NOMO-1 treated with DMSO at 0.1 percent for 48 hours (cell line): ENCODE results near the gene SIGLEC11.

Experiments
- DNase-seq: peaks from one replicate; lab custom pipeline; 2025; ENCODE audit not compliant: unreplicated experiment; lab: John Stamatoyannopoulos, UW

Gene SIGLEC11

DNA sequence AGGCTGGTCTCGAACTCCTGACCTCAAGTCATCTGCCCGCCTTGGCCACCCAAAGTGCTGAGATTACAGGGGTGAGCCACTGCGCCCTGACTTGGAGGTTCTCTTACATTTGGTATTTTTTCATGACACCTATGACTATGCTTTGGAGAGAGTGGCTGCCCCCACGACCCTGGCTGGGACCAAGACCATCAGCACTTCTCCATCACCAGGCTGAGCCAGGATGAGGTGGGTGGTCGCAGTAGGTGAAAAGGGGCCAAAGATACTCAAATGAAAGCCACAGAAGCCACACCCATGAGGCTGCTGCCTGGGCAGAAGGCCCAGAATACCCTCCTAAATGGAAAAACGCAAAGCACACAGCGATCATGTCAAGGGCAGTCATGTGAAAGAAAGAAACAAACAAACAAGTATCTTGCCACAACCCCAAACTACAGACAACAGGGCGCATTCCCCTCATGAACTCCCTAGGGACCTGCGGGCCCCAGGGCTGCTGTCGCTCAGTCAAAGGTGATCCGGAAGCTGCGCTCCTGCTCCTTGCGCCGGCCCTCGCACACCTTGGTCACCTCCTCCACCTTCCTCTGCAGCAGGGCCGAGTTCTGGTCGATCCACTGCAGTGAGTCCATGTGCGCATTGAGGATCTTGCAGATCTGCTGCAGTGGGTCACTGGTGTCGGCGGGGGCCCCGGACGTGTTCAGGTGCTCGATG is 53.1 kb downstream of the SIGLEC11 start:
- no peak for DNase-seq

- no peak for DNase-seq
These were observed 54.0 kb downstream of the SIGLEC11 start for GRCh38 chr19:49906879-49907564.

DNA sequence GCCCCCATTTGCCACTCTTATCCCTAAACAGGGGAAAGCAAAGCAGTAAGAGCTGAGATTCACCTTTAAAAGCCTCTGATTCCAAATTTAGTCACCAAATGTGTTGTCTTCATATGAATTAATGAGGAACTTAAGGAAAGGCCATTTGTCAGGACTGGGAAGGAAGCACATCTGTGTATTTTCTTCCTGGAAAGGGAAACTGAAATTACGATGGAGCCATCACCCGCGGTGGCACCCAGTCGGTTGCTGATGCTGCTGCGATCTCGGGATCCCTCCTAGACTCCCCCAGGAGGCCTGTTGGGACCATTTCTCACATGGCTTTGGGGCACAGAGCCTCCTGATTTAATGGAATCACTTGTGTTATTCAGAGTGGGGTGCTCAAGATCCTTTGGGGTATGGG is 56.8 kb downstream of the SIGLEC11 start:
- DNase-seq, result no peak
